ENCODE measurements around the gene SPPL3. TPM values are rescaled to one million over a fixed set of nuclear protein-coding genes. Genes with fewer than 3 reads are reported as not detected.

SPPL3 gene
- total and polyA plus RNA-seq, 9 donors: 10.2 to 68.2 (median 54.0) TPM

DNA sequence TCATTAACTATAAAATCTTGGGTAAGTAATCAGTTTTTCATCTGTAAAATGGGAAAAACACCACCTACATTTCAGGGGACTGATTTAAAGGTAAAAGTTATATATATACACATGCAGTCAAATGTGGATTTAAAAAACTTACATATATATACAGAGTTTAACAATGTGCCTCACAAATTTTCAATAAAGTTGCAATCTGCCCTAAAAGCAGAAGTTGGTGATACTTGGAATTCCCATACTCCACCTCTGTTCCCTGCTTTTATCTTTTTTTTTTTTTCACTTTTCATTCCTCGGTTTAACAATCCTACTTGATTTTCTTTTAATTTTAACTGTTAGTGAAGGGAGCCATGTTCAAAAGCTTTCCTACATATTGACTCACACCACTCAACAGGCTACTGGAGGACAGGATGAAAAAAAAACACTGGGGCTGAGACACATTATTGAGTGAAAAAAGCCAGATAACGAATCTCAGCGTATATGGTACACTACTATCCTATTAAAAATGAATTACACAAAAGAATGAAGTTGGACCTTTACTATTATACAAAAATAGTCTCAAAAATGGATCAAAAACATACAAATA is 24.3 kb downstream of the SPPL3 start:
- no peaks in the 10 kb centered on the region for H3K27me3 ChIP-seq (ENCODE audit: control insufficient read depth, insufficient read depth, low read length)

DNA sequence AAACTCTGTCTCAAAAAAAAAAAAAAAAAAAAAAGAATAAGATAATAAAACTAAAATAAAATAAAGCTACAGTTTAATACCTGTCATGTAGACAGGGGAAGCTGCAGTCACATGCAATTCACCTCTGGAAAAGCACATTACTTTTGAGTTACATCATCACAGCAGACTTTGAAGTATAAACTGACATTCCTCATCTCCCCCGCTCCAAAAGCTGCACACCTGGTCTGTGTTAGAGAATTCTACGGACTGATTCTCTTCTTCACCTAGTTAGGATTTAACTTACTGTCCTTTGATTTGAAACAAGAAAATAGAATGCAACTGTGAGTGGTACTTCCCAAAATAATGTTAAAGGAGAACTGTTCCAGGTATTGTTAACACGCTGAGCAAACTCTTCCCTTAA is 25.1 kb downstream of the SPPL3 start:
- no peaks in the 10 kb centered on the region for H3K9me3 ChIP-seq (replicated peaks; ENCODE audit: control insufficient read depth, low read depth, low read length)
- no CpG with 5 or more reads among the region's 3 CpGs for WGBS (ENCODE audit: insufficient coverage)
- no peaks in the 10 kb centered on the region for H3K36me3 ChIP-seq (ENCODE audit: control insufficient read depth, insufficient read depth, low read length)
- H3K4me3 ChIP-seq (ENCODE audit: low read length): no peak overlapping the region
- no peak overlapping the region for H3K27ac ChIP-seq (ENCODE audit: low read length)
- H3K27me3 ChIP-seq (ENCODE audit: control insufficient read depth, insufficient read depth, low read length): no peaks in the 10 kb centered on the region
- H3K4me1 ChIP-seq (ENCODE audit: control insufficient read depth, insufficient read depth, low read length): no peaks in the 10 kb centered on the region
- DNase-seq: no peak

More for the DNA sequence above, 24.3 kb downstream of the SPPL3 start:
- Histone ChIP-seq H3K9me3 (replicated peaks; ENCODE audit: control insufficient read depth, low read depth, low read length) (no peaks in the 10 kb centered on the region), H3K4me1 (ENCODE audit: control insufficient read depth, insufficient read depth, low read length) (no peaks in the 10 kb centered on the region), H3K4me3 (ENCODE audit: low read length) (no peak overlapping the region), H3K36me3 (ENCODE audit: control insufficient read depth, insufficient read depth, low read length) (no peaks in the 10 kb centered on the region), H3K27ac (ENCODE audit: low read length) (no peak overlapping the region)
- DNase-seq: no peak
- WGBS (ENCODE audit: insufficient coverage): no CpG with 5 or more reads among the region's 3 CpGs

DNA sequence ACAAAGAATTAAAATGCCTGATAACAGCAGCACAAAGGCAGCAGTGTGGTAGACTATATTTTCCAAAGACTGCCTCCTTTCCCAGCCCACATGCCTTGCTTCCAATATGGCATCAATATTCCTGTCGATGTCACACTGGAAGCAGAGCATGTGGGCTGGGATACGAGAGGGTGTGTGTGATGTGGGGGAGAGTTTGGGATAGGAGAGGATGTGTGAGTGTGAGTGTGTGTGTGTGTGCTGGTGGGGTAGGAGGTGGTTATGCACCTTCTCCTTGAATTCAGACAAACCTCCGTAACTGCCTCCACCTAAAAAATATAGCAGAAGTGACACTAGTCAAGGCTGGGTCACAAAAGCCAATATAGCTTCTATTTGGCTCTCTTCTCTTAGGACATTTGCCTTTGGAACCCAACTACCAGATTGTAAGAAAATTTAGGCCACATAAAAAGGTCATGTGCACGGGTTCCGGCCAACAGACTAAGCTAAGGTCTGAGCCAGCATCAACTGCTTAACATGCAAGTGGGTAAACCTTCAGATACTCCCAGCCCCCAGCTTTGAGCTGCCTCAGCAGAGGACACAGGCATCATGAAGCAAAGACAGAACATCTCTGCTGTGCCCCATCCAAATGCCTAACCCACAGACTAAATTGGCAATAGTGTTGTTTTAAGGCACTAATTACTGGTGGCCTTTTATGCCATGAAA is 29.5 kb downstream of the SPPL3 start:
- H3K36me3 ChIP-seq (ENCODE audit: control insufficient read depth, insufficient read depth, low read length): no peaks in the 10 kb centered on the region
- H3K4me3 ChIP-seq (ENCODE audit: low read length): no peak overlapping the region
- H3K27me3 ChIP-seq (ENCODE audit: control insufficient read depth, insufficient read depth, low read length): no peaks in the 10 kb centered on the region
- WGBS (ENCODE audit: insufficient coverage): 86% methylated on average over 3 of the region's 5 CpGs
- H3K4me1 ChIP-seq (ENCODE audit: control insufficient read depth, insufficient read depth, low read length): peaks cover 4% of the 10 kb centered on the region
- no peak overlapping the region for H3K27ac ChIP-seq (ENCODE audit: low read length)
- H3K9me3 ChIP-seq (replicated peaks; ENCODE audit: control insufficient read depth, low read depth, low read length): no peaks in the 10 kb centered on the region
- no peak for DNase-seq

DNA sequence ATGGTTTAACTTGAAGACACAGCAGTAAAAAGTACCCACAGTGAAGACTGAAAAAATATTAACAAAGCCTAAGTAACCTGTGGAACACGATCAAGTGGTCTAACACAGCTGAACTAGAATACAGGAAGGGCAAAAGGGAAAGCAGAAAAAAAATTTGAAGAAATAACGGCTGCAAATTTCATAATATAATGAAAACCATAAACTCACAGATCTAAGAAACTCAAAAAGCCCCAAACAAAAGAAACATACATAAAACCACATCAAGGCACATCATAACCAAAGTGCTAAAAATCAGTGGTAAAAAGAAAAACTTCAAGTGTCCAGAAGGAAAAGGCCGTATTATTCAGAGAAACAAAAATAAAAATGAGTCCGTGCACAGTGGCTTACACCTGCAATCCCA is 30.9 kb downstream of the SPPL3 start:
- Histone ChIP-seq H3K27me3 (ENCODE audit: control insufficient read depth, insufficient read depth, low read length) (no peaks in the 10 kb centered on the region), H3K4me3 (ENCODE audit: low read length) (no peak overlapping the region), H3K27ac (ENCODE audit: low read length) (no peak overlapping the region), H3K4me1 (ENCODE audit: control insufficient read depth, insufficient read depth, low read length) (peaks cover 4% of the 10 kb centered on the region), H3K36me3 (ENCODE audit: control insufficient read depth, insufficient read depth, low read length) (no peaks in the 10 kb centered on the region), H3K9me3 (replicated peaks; ENCODE audit: control insufficient read depth, low read depth, low read length) (no peaks in the 10 kb centered on the region)
- DNase-seq: no peak
- no CpG with 5 or more reads among the region's 4 CpGs for WGBS (ENCODE audit: insufficient coverage)

- 40% methylated on average over 1 of the region's 5 CpGs for WGBS (ENCODE audit: insufficient coverage)
- Histone ChIP-seq H3K27me3 (ENCODE audit: control insufficient read depth, insufficient read depth, low read length) (no peaks in the 10 kb centered on the region), H3K27ac (ENCODE audit: low read length) (no peak overlapping the region), H3K36me3 (ENCODE audit: control insufficient read depth, insufficient read depth, low read length) (peaks cover 4% of the 10 kb centered on the region), H3K4me1 (ENCODE audit: control insufficient read depth, insufficient read depth, low read length) (peaks cover 4% of the 10 kb centered on the region), H3K4me3 (ENCODE audit: low read length) (no peak overlapping the region), H3K9me3 (replicated peaks; ENCODE audit: control insufficient read depth, low read depth, low read length) (no peaks in the 10 kb centered on the region)
- DNase-seq: no peak
Measured at GRCh38 chr12:120872487-120872886, 31.7 kb downstream of the SPPL3 start.

GRCh38 chr12:120870415-120870814 is 33.7 kb downstream of the SPPL3 start:
- DNase-seq: no peak
- no peak overlapping the region for H3K27ac ChIP-seq (ENCODE audit: low read length)
- H3K4me1 ChIP-seq (ENCODE audit: control insufficient read depth, insufficient read depth, low read length): peaks cover 4% of the 10 kb centered on the region
- H3K27me3 ChIP-seq (ENCODE audit: control insufficient read depth, insufficient read depth, low read length): no peaks in the 10 kb centered on the region
- WGBS (ENCODE audit: insufficient coverage): no CpG with 5 or more reads among the region's 1 CpG
- peaks cover 4% of the 10 kb centered on the region for H3K36me3 ChIP-seq (ENCODE audit: control insufficient read depth, insufficient read depth, low read length)
- H3K9me3 ChIP-seq (replicated peaks; ENCODE audit: control insufficient read depth, low read depth, low read length): no peaks in the 10 kb centered on the region
- no peak overlapping the region for H3K4me3 ChIP-seq (ENCODE audit: low read length)

GRCh38 chr12:120869376-120869775 is 34.8 kb downstream of the SPPL3 start:
- peaks cover 4% of the 10 kb centered on the region for H3K4me1 ChIP-seq (ENCODE audit: control insufficient read depth, insufficient read depth, low read length)
- H3K27ac ChIP-seq (ENCODE audit: low read length): no peak overlapping the region
- no peaks in the 10 kb centered on the region for H3K27me3 ChIP-seq (ENCODE audit: control insufficient read depth, insufficient read depth, low read length)
- no CpG with 5 or more reads among the region's 4 CpGs for WGBS (ENCODE audit: insufficient coverage)
- no peak for DNase-seq
- H3K36me3 ChIP-seq (ENCODE audit: control insufficient read depth, insufficient read depth, low read length): peaks cover 4% of the 10 kb centered on the region
- H3K4me3 ChIP-seq (ENCODE audit: low read length): no peak overlapping the region
- H3K9me3 ChIP-seq (replicated peaks; ENCODE audit: control insufficient read depth, low read depth, low read length): no peaks in the 10 kb centered on the region

- H3K4me1 ChIP-seq (ENCODE audit: control insufficient read depth, insufficient read depth, low read length): no peaks in the 10 kb centered on the region
- H3K27me3 ChIP-seq (ENCODE audit: control insufficient read depth, insufficient read depth, low read length): no peaks in the 10 kb centered on the region
- no peak for DNase-seq
- H3K4me3 ChIP-seq (ENCODE audit: low read length): no peak overlapping the region
- no CpG with 5 or more reads among the region's 4 CpGs for WGBS (ENCODE audit: insufficient coverage)
- H3K9me3 ChIP-seq (replicated peaks; ENCODE audit: control insufficient read depth, low read depth, low read length): no peaks in the 10 kb centered on the region
- H3K27ac ChIP-seq (ENCODE audit: low read length): no peak overlapping the region
- peaks cover 4% of the 10 kb centered on the region for H3K36me3 ChIP-seq (ENCODE audit: control insufficient read depth, insufficient read depth, low read length)
Measured at GRCh38 chr12:120866108-120866507, 38.0 kb downstream of the SPPL3 start.

DNA sequence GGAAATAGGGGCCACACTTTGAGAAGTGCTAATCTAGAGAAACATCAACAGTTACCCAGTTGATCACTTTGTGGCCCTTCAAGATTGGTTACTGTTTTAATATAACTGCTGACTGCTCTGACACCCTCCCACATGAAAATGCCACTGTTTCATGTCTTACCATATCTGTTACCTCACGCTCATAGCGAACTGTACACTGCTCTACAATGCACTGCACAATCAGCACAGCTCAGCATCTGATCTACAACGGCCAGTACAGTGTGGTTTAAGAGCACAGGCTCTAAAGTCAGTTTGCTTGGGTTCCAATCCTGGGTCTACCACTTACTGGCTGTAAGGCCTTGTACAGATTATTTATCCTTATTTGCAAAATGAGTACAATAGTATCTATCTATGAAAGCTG is 39.1 kb downstream of the SPPL3 start:
- no peaks in the 10 kb centered on the region for H3K27me3 ChIP-seq (ENCODE audit: control insufficient read depth, insufficient read depth, low read length)
- peaks cover 4% of the 10 kb centered on the region for H3K36me3 ChIP-seq (ENCODE audit: control insufficient read depth, insufficient read depth, low read length)
- H3K4me3 ChIP-seq (ENCODE audit: low read length): no peak overlapping the region
- 93% methylated on average over 2 of the region's 3 CpGs for WGBS (ENCODE audit: insufficient coverage)
- no peak for DNase-seq
- no peak overlapping the region for H3K27ac ChIP-seq (ENCODE audit: low read length)
- H3K9me3 ChIP-seq (replicated peaks; ENCODE audit: control insufficient read depth, low read depth, low read length): no peaks in the 10 kb centered on the region
- no peaks in the 10 kb centered on the region for H3K4me1 ChIP-seq (ENCODE audit: control insufficient read depth, insufficient read depth, low read length)

DNA sequence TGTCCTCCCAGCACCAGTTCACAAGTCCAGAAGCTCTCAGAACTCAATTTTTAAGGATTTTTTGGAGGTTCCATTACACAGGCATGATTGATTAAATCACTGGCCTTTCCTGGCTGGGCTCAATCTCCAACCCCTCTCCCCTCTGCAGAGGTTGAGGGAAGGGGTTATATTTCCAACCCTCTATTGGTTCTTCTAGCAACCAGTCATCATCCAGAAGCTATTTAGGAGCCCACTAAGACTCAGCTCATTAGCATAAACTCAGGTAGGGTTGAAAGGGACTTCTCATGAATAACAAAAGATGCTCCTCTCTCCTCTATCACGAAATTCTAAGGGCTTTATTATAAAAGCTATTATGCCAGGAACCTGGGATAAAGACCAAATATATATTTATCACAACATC is 41.5 kb downstream of the SPPL3 start:
- WGBS (ENCODE audit: insufficient coverage): no CpG with 5 or more reads among the region's 1 CpG
- no peaks in the 10 kb centered on the region for H3K27me3 ChIP-seq (ENCODE audit: control insufficient read depth, insufficient read depth, low read length)
- DNase-seq: no peak
- no peak overlapping the region for H3K4me3 ChIP-seq (ENCODE audit: low read length)
- no peaks in the 10 kb centered on the region for H3K36me3 ChIP-seq (ENCODE audit: control insufficient read depth, insufficient read depth, low read length)
- no peaks in the 10 kb centered on the region for H3K4me1 ChIP-seq (ENCODE audit: control insufficient read depth, insufficient read depth, low read length)
- peaks cover 13% of the 10 kb centered on the region for H3K9me3 ChIP-seq (replicated peaks; ENCODE audit: control insufficient read depth, low read depth, low read length)
- no peak overlapping the region for H3K27ac ChIP-seq (ENCODE audit: low read length)

All from muscle of leg (tissue), 11 donors.